Neutrophil (primary cell): Measurements from ENCODE around the gene RGS12.

Experiments used
- H3K27ac ChIP-seq: fragments of 200-600 bp; sonication (generic); 2 replicates; pipeline ENCODE4 v1.5.1; 2016; ENCODE audit warnings: mild to moderate bottlenecking, moderate library complexity
- H3K27me3 ChIP-seq: fragments of 200-600 bp; sonication (generic); 2 replicates; pipeline ENCODE4 v1.6.0; 2016; ENCODE audit warnings: mild to moderate bottlenecking
- H3K36me3 ChIP-seq: fragments of 200-600 bp; sonication (generic); 2 replicates; pipeline ENCODE4 v1.5.1; 2017
- H3K4me1 ChIP-seq, 2 experiments: fragments of 200-600 bp in 1 of 2; sonication (generic) in 1 of 2; 1 replicate in 1 of 2; 2 replicates in 1 of 2; pipeline versions ENCODE4 v1.5.1 to v1.6.1; 2013 to 2016; ENCODE audit warnings: low read depth in 1 of 2, low read length in 1 of 2, mild to moderate bottlenecking in 1 of 2, moderate library complexity in 1 of 2; ENCODE audit not compliant: control insufficient read depth in 1 of 2, insufficient read depth in 1 of 2
- H3K4me3 ChIP-seq, 2 experiments: fragments of 200-600 bp in 1 of 2; sonication (generic) in 1 of 2; 1 replicate in 1 of 2; 2 replicates in 1 of 2; pipeline ENCODE4 v1.5.1; 2013 to 2016; ENCODE audit warnings: low read depth in 1 of 2, low read length in 1 of 2, mild to moderate bottlenecking in 1 of 2, moderate library complexity in 1 of 2
- H3K9me3 ChIP-seq: fragments of 200-600 bp; sonication (generic); 2 replicates; pipeline ENCODE4 v1.5.1; 2016
- CTCF ChIP-seq: fragments of 200-600 bp; sonication (generic); IDR thresholded peaks from 2 replicates; pipeline ENCODE4 v1.5.1; 2016; ENCODE audit warnings: antibody characterized with exemption

RGS12 gene

GRCh38 chr4:3341760-3342159 is 48.9 kb downstream of the RGS12 start:
- Histone ChIP-seq H3K27me3 (no peaks in the 10 kb centered on the region), H3K9me3 (no peaks in the 10 kb centered on the region), H3K36me3 (no peaks in the 10 kb centered on the region), H3K4me3 (no peak overlapping the region), H3K4me1 (no peaks in the 10 kb centered on the region), H3K27ac (no peak overlapping the region)
- no peak for TF ChIP-seq CTCF

- Histone ChIP-seq H3K27ac (no peak overlapping the region), H3K9me3 (no peaks in the 10 kb centered on the region), H3K4me3 (no peak overlapping the region), H3K36me3 (no peaks in the 10 kb centered on the region), H3K4me1 (no peaks in the 10 kb centered on the region), H3K27me3 (no peaks in the 10 kb centered on the region)
- no peak for TF ChIP-seq CTCF
Observed at GRCh38 chr4:3342182-3342854, 49.5 kb downstream of the RGS12 start.
